ENCODE results near the gene LRMDA. TPM values are rescaled to one million over a fixed set of nuclear protein-coding genes. Genes with fewer than 3 reads are reported as not detected.

The LRMDA gene
- total RNA-seq, 1 donor from 2014 or later, result not detected

DNA sequence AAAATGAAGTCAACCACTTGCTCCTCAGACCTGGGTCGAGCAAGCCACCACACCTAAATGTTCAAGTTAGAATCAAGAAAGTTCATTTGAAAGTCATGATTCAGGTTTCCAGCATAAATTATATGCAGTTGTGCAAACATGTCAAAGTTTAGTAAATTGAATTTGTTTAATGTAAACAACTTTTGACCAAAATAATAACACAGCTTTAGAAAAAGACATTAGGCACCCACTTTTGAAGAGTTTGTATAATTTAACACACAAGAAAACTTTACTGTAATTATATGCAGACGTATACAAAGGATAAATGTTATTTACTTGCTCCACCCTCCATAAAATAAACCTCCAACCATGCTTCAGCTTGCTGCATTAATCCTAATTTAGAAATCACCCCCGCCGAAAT lies 680.0 kb downstream of the LRMDA start:
- intact Hi-C loops (cut with micrococcal nuclease), result no loop called here

DNA sequence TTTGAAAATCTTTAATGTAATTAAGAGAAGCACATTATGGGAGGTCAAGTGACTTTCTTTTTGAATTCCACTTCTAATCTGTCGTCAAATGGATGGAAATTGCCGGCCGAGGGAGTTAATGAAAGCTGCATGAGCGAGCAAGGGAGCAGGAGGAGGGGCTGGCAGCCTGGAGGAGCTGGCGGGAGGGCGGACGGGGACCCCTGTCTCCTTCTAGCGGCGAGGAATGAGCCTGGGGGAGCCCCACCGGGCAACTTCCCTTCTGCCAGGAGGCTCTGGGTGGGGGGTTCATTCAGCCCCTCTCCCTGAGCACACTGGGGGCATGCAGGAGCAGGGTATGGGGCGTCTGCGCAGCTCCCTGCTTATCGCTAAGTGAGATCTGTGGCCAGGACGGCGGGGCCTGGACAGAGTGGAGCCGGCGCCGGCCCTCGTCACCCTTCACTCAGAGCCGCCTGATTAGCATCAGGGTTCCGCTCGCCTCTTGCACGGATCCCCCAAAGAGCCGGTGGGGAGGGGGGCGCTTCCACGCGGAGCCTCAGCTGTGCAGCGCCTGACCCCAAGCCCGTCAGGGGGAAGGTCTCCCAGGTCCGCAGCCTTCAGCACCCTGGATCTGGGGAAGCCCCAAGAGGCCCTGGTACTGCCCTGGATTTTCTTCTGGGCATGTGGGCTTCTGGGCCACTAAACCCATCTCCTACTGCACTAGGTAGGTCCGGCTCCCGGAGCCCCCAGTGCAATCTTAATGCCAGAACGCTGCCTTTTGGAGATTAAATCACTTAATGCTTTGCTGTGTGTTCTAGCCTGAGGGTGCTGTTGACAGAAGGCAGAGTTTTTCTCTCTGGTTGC lies 680.8 kb downstream of the LRMDA start:
- intact Hi-C loops (cut with micrococcal nuclease), result no loop called here

DNA sequence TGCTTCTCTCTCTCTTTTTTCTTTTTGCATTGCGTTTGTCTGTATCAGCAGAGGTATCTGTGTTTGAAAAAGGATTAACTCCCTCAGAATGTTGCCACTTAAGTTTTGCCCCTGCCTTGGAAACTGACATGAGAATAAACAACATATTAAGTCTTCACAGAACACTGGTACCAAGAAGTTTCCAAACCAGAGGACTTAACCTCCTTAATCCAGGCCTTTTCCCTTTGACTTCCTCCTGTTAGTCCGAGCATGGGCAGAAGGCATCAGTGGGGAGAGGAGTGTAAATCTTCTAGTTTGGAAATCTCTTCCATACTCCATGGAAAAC lies 681.4 kb downstream of the LRMDA start:
- intact Hi-C loops (cut with micrococcal nuclease), result no loop called here

DNA sequence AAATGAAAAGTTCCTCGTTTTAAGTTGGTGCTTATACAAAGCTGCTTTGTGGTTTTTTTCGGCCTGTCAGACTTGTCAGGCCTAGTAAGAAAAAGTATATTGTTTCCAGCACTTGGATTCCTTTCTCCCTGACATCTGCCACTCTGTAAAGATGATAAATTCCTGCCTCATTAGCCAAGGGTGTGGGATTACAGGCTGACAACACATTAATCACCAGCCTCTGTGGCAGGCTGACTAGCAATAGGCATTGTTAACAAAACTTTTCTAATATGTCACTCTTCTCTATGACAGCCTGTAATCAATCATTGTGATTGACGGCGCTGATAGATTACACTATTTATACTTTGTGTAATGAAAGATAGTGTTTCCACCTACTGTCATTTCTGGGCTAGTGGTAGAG lies 682.5 kb downstream of the LRMDA start:
- intact Hi-C loops (cut with micrococcal nuclease), result no loop called here

DNA sequence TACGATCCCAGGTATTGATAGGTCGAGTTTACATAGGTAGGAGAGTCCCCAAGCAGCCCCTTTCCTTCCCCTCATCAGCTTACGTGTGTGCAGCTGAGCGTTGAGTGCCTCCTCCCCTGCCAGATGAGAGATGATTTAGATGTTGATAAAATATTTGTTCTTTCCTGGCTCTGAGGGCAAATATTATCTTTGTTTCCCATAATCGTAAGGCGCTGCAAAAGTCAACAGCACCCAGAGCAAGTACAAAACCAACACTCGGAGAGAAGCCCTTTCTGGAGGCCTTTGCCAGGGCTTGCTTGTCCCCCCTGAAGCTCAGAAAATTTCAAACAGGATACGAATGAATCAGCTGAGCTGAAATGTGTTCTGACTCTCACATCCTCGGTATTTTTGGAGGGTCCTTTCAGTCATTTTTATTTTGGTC lies 683.2 kb downstream of the LRMDA start:
- intact Hi-C loops (cut with micrococcal nuclease), result no loop called here

DNA sequence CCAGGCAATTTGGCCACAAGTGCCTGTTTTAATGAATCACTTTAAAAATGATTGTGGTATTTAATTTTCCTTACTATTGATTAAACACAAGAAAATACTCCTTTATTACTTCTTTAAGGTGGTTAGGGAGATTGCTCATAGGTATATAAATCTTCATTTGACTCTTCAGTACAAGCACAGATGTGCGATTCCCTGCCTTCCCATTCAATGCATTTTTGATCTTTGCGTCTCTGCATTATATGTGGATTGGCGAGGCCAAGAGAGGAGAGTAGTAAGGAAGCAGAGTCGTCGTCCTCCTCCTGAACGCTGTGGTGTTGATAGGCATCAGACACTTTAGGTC lies 683.7 kb downstream of the LRMDA start:
- intact Hi-C loops (cut with micrococcal nuclease), result no loop called here

DNA sequence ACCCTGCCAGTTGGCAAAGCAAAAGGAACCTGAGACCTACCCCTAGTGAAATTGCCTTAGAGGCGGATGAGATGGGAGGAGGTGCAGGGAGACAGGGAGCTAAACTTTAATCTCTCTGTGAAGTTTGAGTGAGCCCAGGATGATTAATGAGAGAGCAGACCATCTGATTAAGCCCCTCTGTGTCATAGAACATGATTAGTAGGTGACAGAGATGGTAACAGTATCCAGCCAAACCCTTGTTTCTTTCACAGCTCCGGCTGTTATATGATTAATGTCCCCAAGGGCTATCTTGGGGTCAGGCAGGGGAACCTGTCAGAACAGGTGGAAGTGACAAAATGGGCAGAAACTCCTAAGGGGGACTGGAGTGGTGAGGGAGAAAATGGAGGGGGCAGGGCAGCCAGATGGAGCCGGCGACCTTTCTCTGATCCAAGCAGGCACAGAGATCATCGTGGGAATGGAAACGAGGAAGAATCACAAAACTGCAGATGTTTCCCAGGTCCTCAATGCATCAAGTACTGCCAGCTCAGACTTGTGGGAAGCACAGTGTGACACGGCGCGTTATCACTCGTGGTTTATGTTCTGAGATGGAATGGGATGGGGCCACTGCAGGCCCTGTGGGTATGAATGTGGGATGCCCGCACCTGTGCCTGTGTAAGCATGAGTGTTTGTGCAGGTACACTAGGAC lies 684.2 kb downstream of the LRMDA start:
- intact Hi-C loops (cut with micrococcal nuclease), result no loop called here

DNA sequence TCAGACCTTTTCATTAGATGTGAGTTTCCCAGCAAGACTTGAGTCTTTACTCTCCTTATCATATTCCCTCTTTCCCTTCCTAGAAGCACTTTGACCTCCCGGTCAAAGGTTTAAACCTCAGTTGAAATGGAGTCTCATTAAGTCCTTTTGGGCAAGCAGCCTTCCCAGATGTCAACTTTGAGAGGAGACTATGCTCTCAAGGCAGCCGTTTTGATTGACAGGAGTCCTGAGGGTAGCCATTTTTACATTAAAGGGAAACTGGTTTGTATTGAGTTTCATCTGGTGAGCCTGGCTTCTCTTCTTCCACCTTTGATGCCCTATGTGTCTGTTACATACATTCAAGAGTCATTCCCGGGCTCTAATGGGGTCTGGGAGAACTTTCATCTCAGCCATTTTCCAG lies 685.1 kb downstream of the LRMDA start:
- intact Hi-C loops (cut with micrococcal nuclease), result no loop called here

DNA sequence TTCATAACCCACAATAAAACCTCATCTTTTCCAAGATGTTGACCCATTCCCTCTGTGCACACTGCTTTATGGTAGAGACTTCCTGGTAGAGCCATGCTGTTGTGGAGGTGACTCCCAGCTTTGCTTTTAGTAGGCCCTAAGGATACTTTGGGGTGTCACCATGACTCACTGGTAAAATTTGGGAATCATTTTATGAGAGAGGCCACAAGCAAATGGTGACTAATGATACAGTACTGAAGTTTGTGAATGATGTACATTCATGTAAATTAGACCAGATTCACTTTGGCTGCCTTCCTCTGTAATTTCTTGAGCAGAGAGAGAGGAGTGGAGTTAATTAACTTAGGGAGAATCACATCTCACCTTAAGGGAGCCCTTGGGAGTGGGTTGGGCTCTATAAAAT lies 686.5 kb downstream of the LRMDA start:
- intact Hi-C loops (cut with micrococcal nuclease), result no loop called here

DNA sequence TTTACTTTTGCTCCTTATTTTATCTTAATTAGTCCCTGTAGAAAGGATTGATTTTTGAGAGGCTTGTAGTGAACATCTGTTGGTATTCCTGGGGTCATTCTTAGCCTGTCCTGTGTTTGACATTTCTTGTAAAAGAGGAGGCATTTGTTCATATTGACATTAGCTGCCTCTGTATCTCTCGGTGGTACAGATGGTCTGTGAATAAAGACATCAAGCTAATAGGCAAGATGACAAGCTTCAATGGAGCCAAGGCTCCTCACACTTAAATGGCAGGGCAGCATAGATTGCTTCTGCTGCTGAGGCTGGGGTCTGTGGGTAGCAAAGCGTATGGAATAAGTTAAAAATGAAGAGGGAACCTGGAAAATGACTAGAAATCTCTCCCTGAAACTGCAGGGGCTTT lies 687.6 kb downstream of the LRMDA start:
- intact Hi-C loops (cut with micrococcal nuclease), result no loop called here

DNA sequence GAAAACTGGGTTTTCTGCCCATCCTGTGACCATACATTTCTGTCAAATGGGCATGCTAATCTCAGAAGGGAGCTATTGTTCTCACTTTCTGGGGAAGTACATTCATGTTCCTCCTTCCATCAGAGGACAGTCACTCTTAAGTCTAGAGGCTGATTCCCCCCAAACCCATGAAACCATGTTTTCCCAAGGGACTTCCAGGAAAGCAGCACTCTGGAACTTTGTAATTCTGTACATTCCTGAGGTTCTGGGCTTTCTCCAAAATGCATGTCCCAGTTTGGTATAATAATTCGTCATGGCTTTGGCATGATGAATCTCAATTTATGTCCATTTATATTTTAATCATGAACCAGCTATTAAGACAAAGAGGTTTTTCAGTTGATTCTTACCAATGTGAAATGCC lies 688.1 kb downstream of the LRMDA start:
- intact Hi-C loops (cut with micrococcal nuclease), result no loop called here

DNA sequence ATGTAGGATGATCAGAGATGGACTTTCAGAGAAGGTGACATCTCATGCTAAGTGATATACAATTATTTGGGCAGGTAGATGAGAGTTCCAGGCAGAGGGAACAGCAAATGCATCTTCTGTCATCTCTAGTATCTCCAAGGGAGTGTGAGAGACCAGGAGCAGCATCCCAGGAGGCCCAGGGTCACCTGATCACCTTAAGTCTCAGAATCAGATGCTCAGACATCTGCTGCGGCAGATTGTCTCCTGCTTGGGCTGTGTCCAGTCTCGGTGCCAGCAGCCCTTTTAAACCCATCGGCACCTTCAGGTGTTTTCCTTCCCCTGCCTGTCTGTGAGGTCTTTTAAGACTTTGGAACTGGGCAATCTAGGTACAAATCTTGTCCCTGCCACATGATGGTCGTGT lies 690.6 kb downstream of the LRMDA start:
- intact Hi-C loops (cut with micrococcal nuclease), result no loop called here

DNA sequence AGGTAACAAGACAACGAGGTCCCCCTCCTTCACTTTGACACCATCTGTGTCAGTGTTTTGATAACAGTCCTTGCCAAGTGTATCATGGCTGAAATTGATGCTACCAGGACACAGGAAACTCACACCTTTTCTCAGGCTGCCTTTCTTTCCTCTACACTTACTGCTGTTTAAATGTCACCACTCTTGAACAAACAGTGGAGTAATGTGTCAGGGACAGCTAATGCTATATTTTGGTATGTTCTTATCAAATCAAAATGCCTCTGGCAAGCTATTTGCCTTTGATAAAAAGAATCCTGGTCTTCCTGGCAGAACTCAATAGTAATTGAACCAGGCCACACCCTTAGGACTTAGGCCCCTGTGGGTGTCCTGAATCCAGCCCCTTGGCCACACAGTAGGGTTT lies 692.9 kb downstream of the LRMDA start:
- intact Hi-C loops (cut with micrococcal nuclease), result no loop called here

DNA sequence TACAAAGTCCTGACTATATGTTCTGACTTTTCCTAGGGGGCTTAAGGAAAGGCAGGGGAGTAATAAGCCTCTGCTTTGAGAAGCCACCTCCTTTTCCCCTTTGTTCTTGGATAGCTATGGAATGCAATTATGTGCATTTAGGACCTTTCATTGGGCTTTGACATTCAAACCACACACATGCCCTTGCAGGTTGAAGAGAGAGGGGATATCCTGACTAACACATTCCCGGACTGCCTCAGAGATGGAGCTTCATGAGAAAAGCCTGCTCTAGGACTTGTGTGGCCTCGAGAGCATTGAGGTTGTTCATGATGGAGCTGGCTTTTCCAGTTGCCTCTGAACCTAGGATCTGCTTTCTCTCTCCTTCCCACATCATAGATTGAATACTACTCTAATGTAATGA lies 694.5 kb downstream of the LRMDA start:
- intact Hi-C loops (cut with micrococcal nuclease), result no loop called here

DNA sequence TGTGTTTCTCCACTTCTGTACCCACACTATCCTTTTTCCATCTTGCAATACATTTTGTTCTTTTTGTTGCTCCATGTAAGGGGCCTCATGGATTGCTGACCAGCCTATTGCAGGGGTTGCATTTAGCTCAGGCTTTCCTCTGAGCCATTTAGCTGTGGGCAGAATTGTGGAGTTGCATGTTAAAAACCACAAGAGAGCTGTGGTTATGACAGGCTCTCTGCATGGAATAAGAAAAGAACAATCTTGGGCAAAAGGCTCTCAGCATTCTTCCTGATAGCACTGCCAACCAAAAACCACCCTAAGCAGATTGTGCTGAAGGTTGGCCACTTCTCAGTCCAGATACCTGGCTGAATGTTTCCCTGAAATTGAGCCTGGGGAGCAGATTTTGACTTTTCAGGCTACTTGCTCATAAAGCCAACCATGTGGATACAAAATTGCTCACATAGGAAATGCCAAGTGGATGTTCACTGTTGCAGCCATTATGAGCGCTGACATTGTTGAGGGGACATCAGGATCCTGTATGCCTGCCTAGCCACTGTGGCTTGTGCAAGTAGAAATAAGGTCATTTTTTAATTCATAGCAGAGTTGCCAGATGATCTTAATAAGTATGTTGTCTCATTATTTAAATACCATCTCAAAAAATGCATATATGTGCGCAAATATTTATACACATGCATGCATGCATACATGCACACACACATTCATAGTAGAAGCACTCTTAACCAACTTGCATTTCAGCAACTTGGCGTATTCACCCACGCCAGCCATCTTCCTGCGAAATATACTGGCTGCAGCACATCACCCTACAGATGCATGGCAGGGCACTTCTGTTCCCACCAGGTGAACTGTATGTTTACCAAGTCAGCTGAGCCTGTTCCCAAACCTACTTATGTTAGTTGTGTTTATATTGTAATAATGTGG lies 695.4 kb downstream of the LRMDA start:
- intact Hi-C loops (cut with micrococcal nuclease), result no loop called here

DNA sequence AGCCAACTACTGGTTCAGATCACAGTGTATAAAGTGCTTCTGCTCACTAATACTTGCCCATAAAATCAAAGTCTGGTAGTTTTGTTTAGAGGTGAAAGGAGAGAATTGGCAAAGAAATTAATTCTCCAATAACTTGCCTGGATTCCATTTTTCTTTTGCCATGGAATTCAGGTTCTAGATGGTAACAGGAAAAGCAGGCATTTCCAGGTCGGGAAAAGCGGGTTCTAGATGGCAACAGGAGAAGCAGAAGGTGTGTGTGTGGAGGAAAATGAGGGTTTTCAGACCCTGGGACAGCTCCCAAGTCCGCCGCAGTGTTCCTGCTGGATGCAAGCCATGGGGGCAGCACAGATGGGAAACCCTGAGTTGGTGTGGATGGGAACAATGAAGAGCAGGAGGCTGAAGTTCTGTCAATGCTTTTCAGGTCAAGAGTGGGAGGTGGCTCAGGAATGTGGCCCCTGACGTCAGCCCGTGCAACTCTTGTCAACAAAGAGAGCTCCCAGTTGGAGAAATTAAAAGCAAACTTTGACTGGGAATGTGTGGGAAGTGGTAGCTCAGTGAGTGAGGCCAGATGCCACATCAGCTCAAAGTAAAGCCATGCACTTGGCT lies 696.7 kb downstream of the LRMDA start:
- intact Hi-C loops (cut with micrococcal nuclease), result no loop called here

DNA sequence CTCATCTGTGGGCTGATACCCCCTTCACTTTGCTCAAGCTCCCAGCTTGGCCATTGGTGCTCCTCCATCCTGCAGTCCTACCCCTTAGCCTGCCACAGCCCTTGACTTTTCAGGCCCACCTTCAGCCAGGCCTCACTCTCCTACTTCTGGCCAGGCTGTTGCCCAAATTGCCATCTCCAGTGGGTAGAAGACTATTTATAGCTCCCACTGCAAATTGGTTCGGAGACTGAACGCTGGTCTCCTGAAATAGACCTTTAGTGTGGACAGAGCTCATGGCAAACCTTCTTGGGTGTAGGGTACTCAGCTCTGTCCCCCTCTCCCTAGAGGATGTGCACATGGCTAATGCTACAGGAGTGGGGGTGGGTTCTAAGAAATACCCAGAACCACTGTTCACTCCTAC lies 697.8 kb downstream of the LRMDA start:
- intact Hi-C loops (cut with micrococcal nuclease), result no loop called here

DNA sequence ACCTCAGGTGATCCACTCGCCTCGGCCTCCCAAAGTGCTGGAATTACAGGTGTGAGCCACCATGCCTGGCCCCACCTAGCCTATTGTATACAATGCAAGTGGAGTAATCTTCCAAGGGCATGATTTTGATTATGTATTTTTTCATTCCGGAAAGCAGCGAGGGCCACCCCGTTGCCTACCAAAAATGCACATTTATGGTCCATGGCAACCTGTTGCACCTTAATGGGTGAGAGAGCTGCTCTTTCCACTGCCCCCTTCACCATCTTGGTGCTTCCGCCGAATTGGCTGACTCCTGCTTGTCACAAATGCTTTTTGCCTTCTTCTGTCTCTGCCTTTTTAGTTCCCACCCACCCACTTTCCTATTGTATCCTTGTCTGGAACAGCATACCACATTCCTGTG lies 699.5 kb downstream of the LRMDA start:
- intact Hi-C loops (cut with micrococcal nuclease), result no loop called here

DNA sequence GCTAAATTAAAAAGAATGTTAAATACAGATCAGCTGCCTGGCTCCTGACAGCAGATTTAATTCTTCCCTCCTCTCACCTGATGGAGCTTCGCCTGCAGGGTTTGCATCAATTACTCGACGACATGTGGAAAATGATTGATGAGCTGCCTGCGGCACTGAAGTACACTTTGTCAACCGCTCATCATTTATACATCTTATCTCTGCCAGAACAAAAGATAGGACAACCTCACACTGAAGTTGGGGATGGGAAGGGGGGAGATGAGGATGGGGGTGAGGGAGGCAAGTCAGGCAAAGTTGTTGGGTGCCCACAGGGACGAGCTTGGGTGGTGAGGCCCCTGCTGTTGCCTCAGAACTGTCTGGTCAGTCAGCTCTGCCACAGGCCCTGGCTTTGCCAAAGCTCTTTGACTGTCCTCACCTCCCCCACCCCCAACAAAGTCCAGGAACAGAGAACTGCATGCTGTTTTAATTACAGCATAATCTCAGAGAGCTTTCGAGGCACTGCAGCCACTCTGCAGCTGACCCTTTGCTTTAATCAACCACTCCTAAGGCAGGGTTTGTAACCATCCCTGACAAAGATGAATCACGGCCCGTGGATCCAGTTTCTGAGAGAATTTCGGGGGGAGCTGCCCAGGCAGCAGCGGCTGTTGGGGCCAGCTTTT lies 702.3 kb downstream of the LRMDA start:
- intact Hi-C loops (cut with micrococcal nuclease), result no loop called here

DNA sequence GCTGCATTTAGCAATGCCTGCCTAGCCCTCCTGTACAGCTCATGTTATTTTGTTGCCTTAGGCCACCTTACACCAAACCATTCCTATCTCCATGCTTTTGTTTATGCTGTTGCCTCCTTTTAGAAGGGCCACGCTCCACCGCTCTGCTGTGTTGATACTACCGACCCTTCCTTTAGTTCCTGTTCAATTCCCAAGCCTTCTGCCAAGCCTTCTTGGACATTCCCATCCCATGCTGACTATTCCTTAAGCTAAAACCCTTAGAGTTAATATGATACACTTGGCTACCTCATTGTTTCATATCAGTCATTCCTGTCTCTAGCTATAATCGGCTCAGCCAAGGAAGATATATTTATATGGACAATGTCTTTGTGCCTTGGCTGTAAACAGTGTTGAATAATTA lies 705.5 kb downstream of the LRMDA start:
- intact Hi-C loops (cut with micrococcal nuclease), result no loop called here

DNA sequence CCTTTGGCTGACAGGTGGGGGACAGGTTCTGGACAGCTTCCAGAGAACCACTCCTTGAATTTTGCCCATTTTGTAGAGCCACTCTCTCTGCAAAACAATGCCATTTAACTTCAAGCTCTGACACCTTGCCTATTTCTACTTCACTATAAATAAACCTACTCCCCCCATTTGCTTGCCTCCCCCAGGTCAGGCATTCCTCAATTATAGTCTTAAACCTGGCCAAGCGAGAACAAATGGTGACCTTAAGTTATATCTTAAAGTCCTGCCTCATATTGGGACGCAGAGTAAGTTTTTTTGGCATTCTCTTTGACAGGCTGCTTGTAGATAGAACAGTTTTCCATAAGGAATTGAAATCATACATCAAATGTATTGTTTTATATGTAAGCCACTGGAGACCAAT lies 706.9 kb downstream of the LRMDA start:
- intact Hi-C loops (cut with micrococcal nuclease), result no loop called here

All from T-helper 1 cell treated with Interleukin-12 subunit alpha and Interleukin-12 subunit beta and Interleukin-4 antibody, amounts not matched to agents 30 ng/mL and 1 ng/mL, for 36 hours (primary cell).